ENCODE results near the gene TMEM163.

The TMEM163 gene

DNA sequence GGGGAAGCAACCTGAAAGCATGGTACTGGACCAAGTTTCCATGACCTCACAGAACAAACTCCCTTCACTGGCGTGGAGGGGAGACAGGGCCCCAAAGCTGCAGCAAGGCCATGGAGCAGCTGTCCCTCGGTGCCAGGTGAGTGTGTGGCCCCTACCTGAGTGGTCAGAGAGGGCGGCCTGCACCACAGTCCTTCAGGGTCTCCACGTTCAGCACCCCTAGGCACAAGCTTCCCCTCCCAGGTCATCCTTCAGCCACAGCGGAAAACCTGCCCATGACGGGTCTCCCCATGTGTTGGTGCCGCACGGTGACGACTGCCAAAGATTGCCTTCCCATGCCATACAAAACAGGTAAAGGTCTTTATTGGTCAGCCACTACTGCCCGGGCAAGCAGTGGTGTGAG is 263.4 kb downstream of the TMEM163 start:
- TF ChIP-seq, protein P1, sequence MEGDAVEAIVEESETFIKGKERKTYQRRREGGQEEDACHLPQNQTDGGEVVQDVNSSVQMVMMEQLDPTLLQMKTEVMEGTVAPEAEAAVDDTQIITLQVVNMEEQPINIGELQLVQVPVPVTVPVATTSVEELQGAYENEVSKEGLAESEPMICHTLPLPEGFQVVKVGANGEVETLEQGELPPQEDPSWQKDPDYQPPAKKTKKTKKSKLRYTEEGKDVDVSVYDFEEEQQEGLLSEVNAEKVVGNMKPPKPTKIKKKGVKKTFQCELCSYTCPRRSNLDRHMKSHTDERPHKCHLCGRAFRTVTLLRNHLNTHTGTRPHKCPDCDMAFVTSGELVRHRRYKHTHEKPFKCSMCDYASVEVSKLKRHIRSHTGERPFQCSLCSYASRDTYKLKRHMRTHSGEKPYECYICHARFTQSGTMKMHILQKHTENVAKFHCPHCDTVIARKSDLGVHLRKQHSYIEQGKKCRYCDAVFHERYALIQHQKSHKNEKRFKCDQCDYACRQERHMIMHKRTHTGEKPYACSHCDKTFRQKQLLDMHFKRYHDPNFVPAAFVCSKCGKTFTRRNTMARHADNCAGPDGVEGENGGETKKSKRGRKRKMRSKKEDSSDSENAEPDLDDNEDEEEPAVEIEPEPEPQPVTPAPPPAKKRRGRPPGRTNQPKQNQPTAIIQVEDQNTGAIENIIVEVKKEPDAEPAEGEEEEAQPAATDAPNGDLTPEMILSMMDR (IDR thresholded peaks at IDR 0.05; ENCODE audit: control insufficient read depth, extremely low read depth, insufficient read depth): no peak
- no peak for DNase-seq (ENCODE audit: low read depth)
- no peak overlapping the region for H3K4me3 ChIP-seq (ENCODE audit: low read depth, low read length)

DNA sequence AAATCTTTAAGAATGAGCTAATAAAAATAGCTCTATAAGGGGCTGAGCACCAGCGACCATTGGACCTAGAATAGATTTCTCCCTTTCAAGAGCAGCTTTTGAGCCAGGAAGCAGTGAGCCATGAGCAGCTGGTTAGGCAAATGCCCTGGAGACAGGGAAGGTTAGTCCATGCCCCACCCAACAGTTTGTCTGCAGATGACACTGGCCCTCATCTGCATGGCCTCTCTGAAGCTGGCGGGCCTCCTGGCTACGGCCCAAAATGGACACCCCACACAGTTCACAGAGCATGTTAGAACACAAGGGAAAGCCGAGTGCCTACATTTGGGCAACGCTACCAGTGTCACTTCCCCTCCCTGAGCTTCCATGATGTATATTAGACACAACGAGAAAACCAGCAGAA is 263.9 kb downstream of the TMEM163 start:
- H3K4me3 ChIP-seq (ENCODE audit: low read depth, low read length): no peak overlapping the region
- DNase-seq (ENCODE audit: low read depth): no peak
- TF ChIP-seq, protein P1 (IDR thresholded peaks at IDR 0.05; ENCODE audit: control insufficient read depth, extremely low read depth, insufficient read depth): no peak

DNA sequence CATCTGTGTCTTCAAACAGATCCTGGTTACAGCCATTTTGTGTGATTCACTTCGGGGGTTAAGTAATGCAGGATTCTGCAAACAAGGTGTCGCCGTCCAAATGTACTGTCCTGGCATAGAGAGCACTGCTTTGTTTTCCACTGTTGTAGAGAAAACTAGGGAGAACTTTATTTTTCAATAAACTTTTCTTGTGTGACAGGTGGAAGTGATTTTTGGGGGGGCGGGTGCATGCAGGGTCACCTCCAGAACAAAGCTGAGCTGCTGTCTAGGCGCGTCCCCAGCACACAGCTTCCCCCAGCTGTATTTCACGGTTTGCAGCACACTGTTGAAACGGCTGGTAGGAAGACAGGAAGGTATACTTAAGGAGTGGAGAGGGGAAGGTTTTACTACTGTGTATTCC is 264.4 kb downstream of the TMEM163 start:
- TF ChIP-seq, protein P1 (IDR thresholded peaks at IDR 0.05; ENCODE audit: control insufficient read depth, extremely low read depth, insufficient read depth): no peak
- DNase-seq (ENCODE audit: low read depth): no peak
- H3K4me3 ChIP-seq (ENCODE audit: low read depth, low read length): no peak overlapping the region

DNA sequence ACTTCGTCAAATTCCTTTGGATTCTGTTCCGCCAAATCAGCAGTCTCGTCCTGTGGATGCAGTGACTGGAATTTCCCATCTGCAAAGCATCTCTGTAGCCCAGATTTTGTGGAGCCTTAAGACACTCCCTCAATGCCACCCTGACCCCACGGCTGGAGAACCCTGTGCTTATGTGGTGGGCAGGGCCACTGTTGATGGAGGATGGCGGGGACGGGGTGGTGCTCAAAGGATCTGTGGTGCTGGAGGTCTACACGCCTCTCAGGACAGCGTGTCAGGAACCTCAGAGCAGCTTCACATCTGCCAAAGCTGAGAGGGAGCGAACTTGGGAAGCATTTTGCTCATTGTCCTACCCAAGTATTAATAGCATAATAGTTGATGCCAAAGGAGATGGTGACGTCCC is 264.8 kb downstream of the TMEM163 start:
- no peak for DNase-seq (ENCODE audit: low read depth)
- TF ChIP-seq, protein P1 (IDR thresholded peaks at IDR 0.05; ENCODE audit: control insufficient read depth, extremely low read depth, insufficient read depth): no peak
- H3K4me3 ChIP-seq (ENCODE audit: low read depth, low read length): no peak overlapping the region

DNA sequence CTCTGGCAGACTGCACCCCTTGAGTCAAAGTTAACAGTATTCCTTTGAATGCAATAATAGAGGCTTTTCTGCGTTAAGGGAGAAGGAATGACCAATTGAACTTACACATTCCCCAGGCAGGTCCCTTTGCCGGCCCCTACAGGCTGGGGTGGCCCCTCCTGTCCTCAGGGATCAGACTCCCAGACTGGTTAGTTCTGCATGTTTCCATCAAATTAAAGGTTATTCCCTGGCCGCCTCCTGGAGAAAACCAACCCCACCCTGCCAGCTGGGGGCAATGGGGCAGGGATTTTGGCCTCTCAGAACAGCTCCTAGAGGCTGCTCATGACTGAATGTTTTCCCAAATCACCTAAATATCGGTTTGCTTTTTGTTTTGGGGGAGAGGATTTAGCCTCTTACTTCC is 265.3 kb downstream of the TMEM163 start:
- H3K4me3 ChIP-seq (ENCODE audit: low read depth, low read length): no peak overlapping the region
- no peak for DNase-seq (ENCODE audit: low read depth)
- TF ChIP-seq, protein P1 (IDR thresholded peaks at IDR 0.05; ENCODE audit: control insufficient read depth, extremely low read depth, insufficient read depth): no peak

DNA sequence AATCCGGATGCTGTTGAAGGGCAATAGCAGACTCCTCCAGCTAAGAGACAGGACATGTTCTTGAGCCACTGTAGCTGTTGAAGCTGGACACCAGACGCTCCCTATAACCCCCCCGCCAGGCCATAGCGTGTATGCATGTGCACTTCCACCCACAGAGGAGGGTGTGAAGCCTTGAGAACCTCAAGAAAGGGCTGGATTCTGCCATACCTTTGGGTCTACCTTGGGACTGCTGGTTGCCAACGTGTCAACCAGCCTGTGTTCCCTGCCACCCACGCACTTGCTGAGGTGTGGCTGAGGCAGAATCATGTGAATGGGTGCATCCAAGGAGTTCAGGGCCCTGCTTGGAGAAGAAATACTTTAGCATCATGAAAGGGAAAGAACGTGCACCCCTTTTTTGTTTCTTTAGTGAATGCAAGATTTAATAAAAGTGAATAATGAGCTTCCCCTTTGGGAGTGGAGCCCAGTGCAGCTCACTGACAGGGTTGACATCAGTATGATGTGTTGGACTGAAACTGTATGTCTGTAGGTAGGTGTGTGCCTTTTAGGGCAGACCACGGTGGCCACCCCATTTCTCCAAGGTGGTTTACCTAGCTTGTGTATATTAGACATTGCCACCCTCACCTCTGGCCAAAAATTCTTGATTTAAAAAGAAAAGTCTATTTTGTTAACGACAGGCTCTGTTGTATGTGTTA is 266.6 kb downstream of the TMEM163 start:
- no peak overlapping the region for H3K4me3 ChIP-seq (ENCODE audit: low read depth, low read length)
- no peak for DNase-seq (ENCODE audit: low read depth)
- TF ChIP-seq, protein P1 (IDR thresholded peaks at IDR 0.05; ENCODE audit: control insufficient read depth, extremely low read depth, insufficient read depth): no peak

DNA sequence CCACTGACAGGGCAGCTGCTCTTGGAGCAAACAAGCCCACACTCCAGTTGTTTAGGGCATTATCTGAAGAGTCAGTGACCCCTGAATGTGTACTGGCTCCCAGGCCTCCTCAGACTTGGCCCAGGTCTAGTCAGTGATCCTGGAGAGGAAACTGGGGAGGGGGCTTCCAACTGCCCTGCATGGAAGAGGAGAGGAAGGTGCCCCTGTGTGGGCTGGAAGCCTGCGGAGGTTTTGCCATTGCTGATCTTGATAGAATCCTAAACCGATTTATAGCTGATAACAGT is 267.5 kb downstream of the TMEM163 start:
- TF ChIP-seq, protein P1 (IDR thresholded peaks at IDR 0.05; ENCODE audit: control insufficient read depth, extremely low read depth, insufficient read depth): no peak
- DNase-seq (ENCODE audit: low read depth): no peak
- H3K4me3 ChIP-seq (ENCODE audit: low read depth, low read length): no peak overlapping the region

Measured in LNCaP clone FGC (cell line).